ENCODE measurements around the gene NOS1AP. TPM values are rescaled to one million over a fixed set of nuclear protein-coding genes. Genes with fewer than 3 reads are reported as not detected.

Gene NOS1AP
- total RNA-seq, 1 experiment from 2014 or later: 2.4 TPM

- H3K36me3 Mint-ChIP-seq (ENCODE audit: insufficient read depth, unreplicated experiment): no peaks in the 10 kb centered on the region
- no peak overlapping the region for H3K4me3 Mint-ChIP-seq (ENCODE audit: unreplicated experiment)
- H3K9me3 Mint-ChIP-seq (ENCODE audit: unreplicated experiment): no peaks in the 10 kb centered on the region
- intact Hi-C loops (cut with micrococcal nuclease): no loop called here
- ChIA-PET POLR2A (no interaction called here), CTCF (interaction anchor here (0.7 to 1.5 kb wide), 2 partner anchors 83 to 107 kb away, joined by 3 to 5 read pairs; no protein-coding TSS in a partner anchor)
- H3K4me1 Mint-ChIP-seq (ENCODE audit: insufficient read depth, unreplicated experiment): peaks cover 28% of the 10 kb centered on the region
- H3K27me3 Mint-ChIP-seq (ENCODE audit: insufficient read depth, unreplicated experiment): no peaks in the 10 kb centered on the region
- TF ChIP-seq, protein P1, sequence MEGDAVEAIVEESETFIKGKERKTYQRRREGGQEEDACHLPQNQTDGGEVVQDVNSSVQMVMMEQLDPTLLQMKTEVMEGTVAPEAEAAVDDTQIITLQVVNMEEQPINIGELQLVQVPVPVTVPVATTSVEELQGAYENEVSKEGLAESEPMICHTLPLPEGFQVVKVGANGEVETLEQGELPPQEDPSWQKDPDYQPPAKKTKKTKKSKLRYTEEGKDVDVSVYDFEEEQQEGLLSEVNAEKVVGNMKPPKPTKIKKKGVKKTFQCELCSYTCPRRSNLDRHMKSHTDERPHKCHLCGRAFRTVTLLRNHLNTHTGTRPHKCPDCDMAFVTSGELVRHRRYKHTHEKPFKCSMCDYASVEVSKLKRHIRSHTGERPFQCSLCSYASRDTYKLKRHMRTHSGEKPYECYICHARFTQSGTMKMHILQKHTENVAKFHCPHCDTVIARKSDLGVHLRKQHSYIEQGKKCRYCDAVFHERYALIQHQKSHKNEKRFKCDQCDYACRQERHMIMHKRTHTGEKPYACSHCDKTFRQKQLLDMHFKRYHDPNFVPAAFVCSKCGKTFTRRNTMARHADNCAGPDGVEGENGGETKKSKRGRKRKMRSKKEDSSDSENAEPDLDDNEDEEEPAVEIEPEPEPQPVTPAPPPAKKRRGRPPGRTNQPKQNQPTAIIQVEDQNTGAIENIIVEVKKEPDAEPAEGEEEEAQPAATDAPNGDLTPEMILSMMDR (IDR thresholded peaks at IDR 0.05; ENCODE audit: unreplicated experiment): no peak
- no TSS peak for BruUV-seq (replicated peaks)
- H3K27ac Mint-ChIP-seq (ENCODE audit: low read depth, unreplicated experiment): no peak overlapping the region
- DNase-seq (ENCODE audit: unreplicated experiment): no peak
Observed at GRCh38 chr1:162138599-162139181, 69.2 kb downstream of the NOS1AP start.

- ChIA-PET POLR2A (interaction anchor here (0.6 kb wide), 1 partner anchor 12 kb away, joined by 3 read pairs; no protein-coding TSS in a partner anchor), CTCF (interaction anchor here (0.6 to 1.5 kb wide), 5 partner anchors 19 to 201 kb away, joined by 3 to 5 read pairs (median 4); no protein-coding TSS in a partner anchor)
- no TSS peak for BruUV-seq (replicated peaks)
- intact Hi-C loops (cut with micrococcal nuclease): no loop called here
- Mint-ChIP-seq H3K27ac (ENCODE audit: low read depth, unreplicated experiment) (no peak overlapping the region), H3K36me3 (ENCODE audit: insufficient read depth, unreplicated experiment) (no peaks in the 10 kb centered on the region), H3K27me3 (ENCODE audit: insufficient read depth, unreplicated experiment) (no peaks in the 10 kb centered on the region), H3K4me1 (ENCODE audit: insufficient read depth, unreplicated experiment) (peaks cover 28% of the 10 kb centered on the region), H3K4me3 (ENCODE audit: unreplicated experiment) (no peak overlapping the region), H3K9me3 (ENCODE audit: unreplicated experiment) (no peaks in the 10 kb centered on the region)
- no peak for DNase-seq (ENCODE audit: unreplicated experiment)
- TF ChIP-seq, protein P1 (IDR thresholded peaks at IDR 0.05; ENCODE audit: unreplicated experiment): no peak
Observed at GRCh38 chr1:162139211-162139610, 69.7 kb downstream of the NOS1AP start.

- TF ChIP-seq, protein P1 (IDR thresholded peaks at IDR 0.05; ENCODE audit: unreplicated experiment): no peak
- CTCF ChIA-PET: interaction anchor here (0.5 to 1.6 kb wide), 11 partner anchors 14 to 839 kb away, joined by 3 to 7 read pairs (median 3); no protein-coding TSS in a partner anchor
- no TSS peak for BruUV-seq (replicated peaks)
- H3K4me1 Mint-ChIP-seq (ENCODE audit: insufficient read depth, unreplicated experiment): peaks cover 27% of the 10 kb centered on the region
- no peak overlapping the region for H3K4me3 Mint-ChIP-seq (ENCODE audit: unreplicated experiment)
- peak overlapping the region; percentile 68 for H3K27ac Mint-ChIP-seq (ENCODE audit: low read depth, unreplicated experiment)
- H3K36me3 Mint-ChIP-seq (ENCODE audit: insufficient read depth, unreplicated experiment): no peaks in the 10 kb centered on the region
- intact Hi-C loops (cut with micrococcal nuclease): loop anchor here (5.0 kb wide), 1 partner anchor 246 kb away; no protein-coding TSS in a partner anchor
- DNase-seq (ENCODE audit: unreplicated experiment): peak; percentile 62
- no peaks in the 10 kb centered on the region for H3K27me3 Mint-ChIP-seq (ENCODE audit: insufficient read depth, unreplicated experiment)
- H3K9me3 Mint-ChIP-seq (ENCODE audit: unreplicated experiment): no peaks in the 10 kb centered on the region
- POLR2A ChIA-PET: interaction anchor here (0.6 to 1.8 kb wide), 14 partner anchors 9 to 1121 kb away, joined by 3 to 9 read pairs (median 3); partner anchors contain the start of genes C1orf226 and NOS1AP
Observed at GRCh38 chr1:162141281-162142054, 72.0 kb downstream of the NOS1AP start.

DNA sequence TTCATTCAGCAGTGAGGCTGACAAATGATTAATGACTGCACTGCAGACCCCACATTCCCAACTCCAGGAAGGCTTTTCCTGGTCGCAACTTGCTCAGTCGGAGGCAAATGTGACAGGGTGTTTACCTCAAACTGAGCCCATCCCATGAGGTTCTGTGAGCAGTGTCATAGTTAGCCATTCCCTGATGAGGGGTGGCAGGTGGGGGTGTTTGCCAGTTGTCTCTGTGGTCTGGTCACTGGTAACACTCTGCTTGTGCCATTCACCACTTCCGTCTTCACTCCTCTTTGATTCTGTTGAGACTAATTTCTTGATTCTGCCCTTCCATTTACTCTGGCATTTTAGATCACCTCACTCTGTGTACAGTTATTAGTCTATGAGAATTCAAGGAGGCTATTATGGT lies 73.5 kb downstream of the NOS1AP start:
- intact Hi-C loops (cut with micrococcal nuclease): loop anchor here (5.0 kb wide), 1 partner anchor 244 kb away; no protein-coding TSS in a partner anchor
- no peak overlapping the region for H3K27ac Mint-ChIP-seq (ENCODE audit: low read depth, unreplicated experiment)
- H3K27me3 Mint-ChIP-seq (ENCODE audit: insufficient read depth, unreplicated experiment): no peaks in the 10 kb centered on the region
- CTCF ChIA-PET: interaction anchor here (1.3 to 1.6 kb wide), 2 partner anchors 12 kb away, joined by 3 to 4 read pairs; no protein-coding TSS in a partner anchor
- DNase-seq (ENCODE audit: unreplicated experiment): no peak
- no peak overlapping the region for H3K4me3 Mint-ChIP-seq (ENCODE audit: unreplicated experiment)
- no peaks in the 10 kb centered on the region for H3K9me3 Mint-ChIP-seq (ENCODE audit: unreplicated experiment)
- BruUV-seq (replicated peaks): no TSS peak
- POLR2A ChIA-PET: interaction anchor here (1.1 kb wide), 1 partner anchor 246 kb away, joined by 4 read pairs; no protein-coding TSS in a partner anchor
- H3K4me1 Mint-ChIP-seq (ENCODE audit: insufficient read depth, unreplicated experiment): peaks cover 14% of the 10 kb centered on the region
- TF ChIP-seq, protein P1 (IDR thresholded peaks at IDR 0.05; ENCODE audit: unreplicated experiment): no peak
- no peaks in the 10 kb centered on the region for H3K36me3 Mint-ChIP-seq (ENCODE audit: insufficient read depth, unreplicated experiment)
